A549 treated with CORT108297 at 1 μM for 4 hours (cell line): ENCODE measurements around the gene NTRK3. TPM values are rescaled to one million over a fixed set of nuclear protein-coding genes. Genes with fewer than 3 reads are reported as not detected.

ENCODE experiments used
- total RNA-seq: library from RNA; stranded (reverse); fragments of 200-300 nt; extraction: Qiagen RNA extraction; gene quantifications from 5 replicates; pipeline ENCODE4 v1.2.3, GENCODE V29; 2022

Gene NTRK3
- total RNA-seq, result 17.6 to 23.0 TPM (median 21.1 TPM) in 5 replicates

DNA sequence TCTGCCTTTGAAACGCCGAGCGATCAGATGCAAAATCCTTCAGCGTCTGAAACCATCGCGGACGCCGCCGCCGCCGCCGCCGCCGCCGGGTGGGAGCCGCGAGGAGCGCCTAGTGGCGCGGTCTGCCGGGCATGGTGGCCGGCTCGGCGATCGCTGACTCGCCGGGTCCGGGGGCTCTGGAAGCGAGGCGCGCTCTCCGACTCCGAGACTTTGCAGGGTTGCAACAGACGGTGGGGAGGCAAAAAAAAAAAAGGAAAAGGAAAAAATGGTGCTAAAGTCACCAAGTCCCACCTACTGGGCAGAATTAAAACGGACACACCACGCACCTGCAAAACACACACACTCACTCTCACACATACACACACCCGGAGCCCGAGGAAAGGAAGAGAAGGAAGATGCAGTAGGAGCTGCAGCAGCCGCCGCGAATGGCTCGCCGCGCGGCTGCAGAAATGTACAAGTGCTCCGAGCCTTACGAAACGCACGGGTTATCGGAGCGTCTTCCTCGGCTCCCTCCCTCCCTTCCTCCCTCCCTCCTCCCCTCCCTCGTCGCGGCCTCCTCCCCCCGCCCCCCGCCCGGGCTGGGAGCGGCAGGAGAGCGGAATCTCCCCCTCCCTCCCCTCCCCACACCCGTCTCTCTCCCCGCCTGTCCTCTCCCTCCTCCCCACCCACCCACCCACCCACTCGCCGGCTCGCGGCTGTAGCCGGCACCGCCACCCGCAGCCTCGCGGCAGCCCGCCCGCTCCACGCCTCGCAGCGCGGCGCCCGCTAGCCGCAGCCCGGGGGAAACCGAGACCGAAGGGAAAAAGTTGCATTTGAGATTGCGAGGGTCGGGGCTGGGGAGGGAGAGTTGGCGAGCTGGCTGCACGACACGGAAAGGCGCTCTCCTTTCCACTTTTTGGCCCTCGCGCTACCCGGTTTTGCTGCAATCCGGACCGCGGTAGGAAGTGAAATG, at the start of gene NTRK3:
TSS of gene NTRK3 (minus strand) at position 461 of the 952 bp plus-strand sequence. CDS start 586 bp downstream, outside the sequence.

Other genes with a start within 250 kb of the NTRK3 start
- 53.6 to 62.1 TPM (median 60.0 TPM) in 5 replicates for gene MRPL46, start 210.6 kb upstream of the NTRK3 start, total RNA-seq
- 105 to 130 TPM (median 121 TPM) in 5 replicates for gene MRPS11, start 211.0 kb upstream of the NTRK3 start, total RNA-seq